Chondrocyte (in vitro differentiated cells): ENCODE measurements around the gene NUP35. TPM values are rescaled to one million over a fixed set of nuclear protein-coding genes. Genes with fewer than 3 reads are reported as not detected.

ENCODE experiments used
- DNase-seq: peaks from one replicate; pipeline ENCODE4 v3.0.0; 2021; ENCODE audit warnings: mixed read lengths, low spot score
- H3K27ac Mint-ChIP-seq: one replicate; pipeline ENCODE4 v1.8.0; 2021; ENCODE audit warnings: mild to moderate bottlenecking, moderate library complexity, mixed read lengths; ENCODE audit not compliant: unreplicated experiment
- H3K27me3 Mint-ChIP-seq: 2 replicates; pipeline ENCODE4 v1.8.0; 2021; ENCODE audit warnings: low read depth, mixed read lengths
- H3K36me3 Mint-ChIP-seq: 2 replicates; pipeline ENCODE4 v1.8.0; 2021; ENCODE audit warnings: low read depth, mixed read lengths
- H3K4me1 Mint-ChIP-seq: 2 replicates; pipeline ENCODE4 v1.8.0; 2021; ENCODE audit warnings: low read depth, mild to moderate bottlenecking, mixed read lengths
- H3K4me3 Mint-ChIP-seq: one replicate; pipeline ENCODE4 v1.8.0; 2021; ENCODE audit warnings: mild to moderate bottlenecking, moderate library complexity, mixed read lengths; ENCODE audit not compliant: unreplicated experiment
- H3K9me3 Mint-ChIP-seq: 2 replicates; pipeline ENCODE4 v1.8.0; 2021; ENCODE audit warnings: low read depth, mixed read lengths
- total RNA-seq: library from RNA; stranded (reverse); gene quantifications from 3 replicates; pipeline ENCODE4 v1.2.1, GENCODE V29; 2021
- TF ChIP-seq, protein P1 (sequence below): fragments of 200-600 bp; sonication (generic); IDR thresholded peaks from 2 replicates; pipeline ENCODE4 v1.5.0; 2021; ENCODE audit warnings: antibody characterized with exemption, mild to moderate bottlenecking, moderate library complexity

The NUP35 gene
- total RNA-seq, 1 donor from 2014 or later, result 8.5 TPM

DNA sequence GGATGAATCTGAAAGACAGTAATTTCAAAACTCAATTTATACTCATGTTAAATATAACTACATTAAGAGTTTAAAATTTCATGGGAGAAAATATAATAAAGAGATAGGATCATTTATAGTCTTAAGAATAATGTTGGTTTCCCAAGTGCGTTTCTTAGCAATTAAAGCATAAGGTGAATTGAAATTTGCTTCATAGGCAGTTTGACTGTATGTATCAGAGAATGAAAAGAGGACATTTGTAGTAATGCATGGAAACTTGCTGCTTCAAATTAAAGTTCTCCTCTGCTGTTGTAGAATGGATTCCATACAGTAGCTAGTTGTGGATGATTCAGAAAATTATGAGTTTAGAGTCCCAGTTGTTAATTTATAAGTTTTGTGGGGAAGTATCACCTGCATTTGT lies 68.1 kb downstream of the NUP35 start:
- Mint-ChIP-seq H3K4me1 (peaks cover 6% of the 10 kb centered on the region), H3K9me3 (no peaks in the 10 kb centered on the region), H3K27me3 (no peaks in the 10 kb centered on the region), H3K4me3 (no peak overlapping the region), H3K27ac (no peak overlapping the region), H3K36me3 (no peaks in the 10 kb centered on the region)
- TF ChIP-seq, protein P1, sequence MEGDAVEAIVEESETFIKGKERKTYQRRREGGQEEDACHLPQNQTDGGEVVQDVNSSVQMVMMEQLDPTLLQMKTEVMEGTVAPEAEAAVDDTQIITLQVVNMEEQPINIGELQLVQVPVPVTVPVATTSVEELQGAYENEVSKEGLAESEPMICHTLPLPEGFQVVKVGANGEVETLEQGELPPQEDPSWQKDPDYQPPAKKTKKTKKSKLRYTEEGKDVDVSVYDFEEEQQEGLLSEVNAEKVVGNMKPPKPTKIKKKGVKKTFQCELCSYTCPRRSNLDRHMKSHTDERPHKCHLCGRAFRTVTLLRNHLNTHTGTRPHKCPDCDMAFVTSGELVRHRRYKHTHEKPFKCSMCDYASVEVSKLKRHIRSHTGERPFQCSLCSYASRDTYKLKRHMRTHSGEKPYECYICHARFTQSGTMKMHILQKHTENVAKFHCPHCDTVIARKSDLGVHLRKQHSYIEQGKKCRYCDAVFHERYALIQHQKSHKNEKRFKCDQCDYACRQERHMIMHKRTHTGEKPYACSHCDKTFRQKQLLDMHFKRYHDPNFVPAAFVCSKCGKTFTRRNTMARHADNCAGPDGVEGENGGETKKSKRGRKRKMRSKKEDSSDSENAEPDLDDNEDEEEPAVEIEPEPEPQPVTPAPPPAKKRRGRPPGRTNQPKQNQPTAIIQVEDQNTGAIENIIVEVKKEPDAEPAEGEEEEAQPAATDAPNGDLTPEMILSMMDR, result no peak
- DNase-seq, result no peak

DNA sequence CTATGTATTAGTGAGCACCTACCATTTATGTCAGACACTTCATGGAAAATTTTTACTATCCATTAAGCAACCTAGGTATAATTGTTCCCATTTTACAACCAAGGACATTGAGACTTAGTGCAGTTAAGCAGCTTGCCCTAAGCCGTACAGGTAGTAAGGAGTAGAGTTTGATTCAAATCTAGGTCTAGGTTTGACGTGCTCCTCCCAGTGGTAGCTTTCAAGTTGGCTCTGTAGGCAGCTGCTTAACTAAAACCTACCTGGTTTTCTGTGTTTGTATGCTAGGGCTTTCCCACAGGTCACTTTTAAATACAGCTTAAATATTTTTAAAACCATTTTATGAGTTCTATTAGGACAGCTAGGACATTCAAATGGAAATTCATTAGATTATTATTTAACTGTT lies 69.7 kb downstream of the NUP35 start:
- Mint-ChIP-seq H3K4me3 (no peak overlapping the region), H3K4me1 (peaks cover 6% of the 10 kb centered on the region), H3K27me3 (no peaks in the 10 kb centered on the region), H3K9me3 (peaks cover 4% of the 10 kb centered on the region), H3K27ac (no peak overlapping the region), H3K36me3 (no peaks in the 10 kb centered on the region)
- no peak for DNase-seq
- TF ChIP-seq, protein P1, result no peak

DNA sequence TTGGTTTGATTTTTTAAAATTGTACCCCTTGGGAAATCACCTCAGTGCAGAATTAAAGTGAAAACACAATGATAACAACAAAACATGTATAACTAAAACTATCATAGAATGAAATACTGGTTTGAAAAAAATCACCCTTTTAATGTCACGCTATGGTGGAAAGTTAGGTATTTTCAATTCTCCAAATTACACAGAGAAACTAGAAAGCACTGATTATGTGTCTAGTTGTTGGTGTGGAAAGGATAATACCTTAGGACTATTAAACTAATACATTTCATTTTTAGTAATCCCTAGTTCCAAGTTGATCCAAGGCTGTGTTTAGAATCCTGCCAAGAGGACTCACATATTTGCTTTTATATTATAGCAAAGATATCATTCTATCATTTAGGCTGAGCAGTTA lies 71.2 kb downstream of the NUP35 start:
- H3K9me3 Mint-ChIP-seq, result peaks cover 4% of the 10 kb centered on the region
- peaks cover 6% of the 10 kb centered on the region for H3K4me1 Mint-ChIP-seq
- DNase-seq, result no peak
- H3K4me3 Mint-ChIP-seq, result no peak overlapping the region
- TF ChIP-seq, protein P1, result no peak
- no peaks in the 10 kb centered on the region for H3K27me3 Mint-ChIP-seq
- H3K36me3 Mint-ChIP-seq, result no peaks in the 10 kb centered on the region
- H3K27ac Mint-ChIP-seq, result no peak overlapping the region

GRCh38 chr2:183195998-183196409 lies 71.8 kb downstream of the NUP35 start:
- Mint-ChIP-seq H3K4me3 (no peak overlapping the region), H3K36me3 (no peaks in the 10 kb centered on the region), H3K27me3 (no peaks in the 10 kb centered on the region), H3K9me3 (peaks cover 4% of the 10 kb centered on the region), H3K27ac (no peak overlapping the region), H3K4me1 (peaks cover 6% of the 10 kb centered on the region)
- TF ChIP-seq, protein P1, result no peak
- DNase-seq, result no peak

GRCh38 chr2:183204397-183204796 lies 80.2 kb downstream of the NUP35 start:
- peaks cover 8% of the 10 kb centered on the region for H3K9me3 Mint-ChIP-seq
- peaks cover 4% of the 10 kb centered on the region for H3K36me3 Mint-ChIP-seq
- TF ChIP-seq, protein P1, result no peak
- H3K27ac Mint-ChIP-seq, result no peak overlapping the region
- no peak for DNase-seq
- no peak overlapping the region for H3K4me3 Mint-ChIP-seq
- no peaks in the 10 kb centered on the region for H3K27me3 Mint-ChIP-seq
- H3K4me1 Mint-ChIP-seq, result peaks cover 5% of the 10 kb centered on the region
